Stimulated activated CD4-positive, alpha-beta T cell treated with anti-CD3 and anti-CD28 coated beads, Interleukin-4, amount 100 ng/mL, for 4 hours (primary cell): Measurements from ENCODE around the gene USO1.
A peak's percentile ranks its signal among the peaks of the same experiment; 100 is the strongest.
"Not testable (repeated sequence)": the region's sequence is repeated elsewhere in the genome, so short reads cannot be mapped to it uniquely, and the experiment has no call there.

Experiments used
- DNase-seq, 2 experiments: peaks; one replicate each; pipeline ENCODE4 v3.0.0-alpha.2; 2020

Gene USO1

DNA sequence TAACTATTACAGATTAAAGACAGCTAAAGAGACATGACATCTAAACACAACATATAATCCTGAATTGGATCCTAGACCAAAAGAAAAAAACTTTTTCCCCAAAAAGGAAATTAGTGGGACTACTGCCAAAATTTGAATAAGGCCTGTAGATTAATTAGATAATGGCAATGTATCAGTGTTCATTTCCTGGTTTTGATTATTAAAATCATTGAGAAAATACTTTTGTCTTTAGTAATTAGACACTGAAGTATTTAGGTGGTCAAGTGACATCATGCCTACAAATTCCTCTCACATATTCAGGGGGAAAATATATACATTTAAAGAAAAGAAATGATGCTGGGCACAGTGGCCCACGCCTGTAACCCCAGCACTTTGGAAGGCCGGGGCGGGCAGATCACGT is 10.4 kb upstream of the USO1 start:
- DNase-seq = no peak

DNA sequence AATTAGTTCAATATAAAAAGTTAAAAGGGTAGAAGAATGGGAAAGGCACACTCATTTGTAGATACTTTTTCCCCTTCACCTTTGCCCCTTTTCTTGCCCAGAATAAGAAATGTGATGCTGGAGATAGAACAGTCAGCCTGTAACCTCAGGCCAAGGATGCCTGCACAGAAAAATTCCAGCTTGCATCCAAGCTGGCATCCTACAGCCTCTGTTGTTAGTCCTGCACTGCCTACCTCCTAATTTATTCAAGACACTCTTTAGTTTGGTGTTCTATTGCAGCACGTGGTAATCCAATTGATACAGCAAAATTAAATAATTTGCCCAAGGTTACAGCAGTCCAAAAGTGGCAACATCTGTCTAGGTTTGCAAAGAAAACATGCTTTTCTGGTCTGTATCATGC is 9.7 kb upstream of the USO1 start:
- DNase-seq = no peak

DNA sequence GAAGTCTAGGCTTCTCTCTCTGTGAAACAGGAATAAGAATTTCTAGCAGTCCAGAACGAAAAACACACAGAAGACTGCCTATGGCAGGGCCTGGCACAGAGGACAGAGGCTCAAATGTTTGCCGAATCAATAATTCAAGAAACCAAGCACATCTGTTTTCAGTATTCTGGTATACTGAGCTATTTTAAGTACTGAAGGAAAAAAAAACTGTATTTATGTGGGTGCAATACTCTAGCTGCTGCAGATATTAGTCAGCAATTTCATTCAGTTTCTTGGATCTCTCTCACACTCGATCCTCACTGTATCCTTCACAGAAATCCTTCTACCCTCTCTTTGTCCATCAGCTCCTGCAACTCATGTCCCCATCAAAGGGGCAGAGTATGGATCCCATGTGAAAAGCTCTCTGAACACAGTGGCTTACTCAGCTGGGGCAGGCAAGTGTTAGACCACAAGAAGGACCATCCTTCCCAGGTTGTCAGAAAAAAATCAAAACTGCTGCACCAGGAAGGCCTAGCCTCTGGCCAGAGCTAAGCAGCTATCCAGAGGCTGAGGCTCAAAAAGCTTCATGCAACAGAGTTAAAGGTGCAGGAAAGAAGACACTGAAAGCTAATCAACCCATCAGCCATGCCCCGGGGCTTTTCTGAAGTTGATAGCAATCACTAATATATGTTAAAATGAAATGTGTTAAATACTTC is 9.1 kb upstream of the USO1 start:
- no peak for DNase-seq

DNA sequence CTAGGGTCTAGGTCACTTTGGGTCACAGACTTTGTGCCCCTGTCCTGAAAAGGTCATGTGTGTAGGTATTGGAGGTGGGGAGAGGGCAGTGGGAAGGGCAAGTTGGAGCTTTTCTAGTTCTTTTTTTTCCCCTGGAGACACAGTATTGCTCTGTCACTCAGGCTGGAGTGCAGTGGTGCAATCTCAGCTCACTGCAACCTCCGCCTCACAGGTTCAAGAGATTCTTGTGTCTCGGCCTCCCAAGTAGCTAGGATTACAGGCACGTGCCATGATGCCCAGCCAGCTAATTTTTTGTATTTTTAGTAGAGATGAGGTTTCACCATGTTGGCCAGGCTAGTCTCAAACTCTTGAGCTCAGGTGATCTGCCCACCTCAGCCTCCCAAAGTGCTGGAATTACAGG is 8.3 kb upstream of the USO1 start:
- not testable (repeated sequence) for DNase-seq

DNA sequence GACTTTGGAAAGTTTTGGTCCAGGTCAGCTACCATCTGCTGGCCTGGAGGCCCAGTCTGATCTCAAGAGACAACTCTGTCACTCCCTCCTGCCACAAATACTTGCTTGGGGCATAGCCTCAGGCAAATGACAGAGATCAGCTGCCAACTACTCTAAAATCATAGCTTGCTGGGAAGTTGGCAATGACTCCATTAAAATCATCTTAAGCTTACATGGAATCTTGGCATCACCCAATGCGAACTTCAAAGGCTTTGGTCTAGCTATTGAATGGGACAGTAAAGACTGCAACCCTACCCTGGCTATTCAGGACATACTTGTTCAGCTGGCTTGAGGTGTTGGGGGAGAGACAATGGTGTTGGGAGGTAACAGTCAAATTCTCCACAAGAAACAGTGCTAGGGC is 7.0 kb upstream of the USO1 start:
- no peak for DNase-seq

DNA sequence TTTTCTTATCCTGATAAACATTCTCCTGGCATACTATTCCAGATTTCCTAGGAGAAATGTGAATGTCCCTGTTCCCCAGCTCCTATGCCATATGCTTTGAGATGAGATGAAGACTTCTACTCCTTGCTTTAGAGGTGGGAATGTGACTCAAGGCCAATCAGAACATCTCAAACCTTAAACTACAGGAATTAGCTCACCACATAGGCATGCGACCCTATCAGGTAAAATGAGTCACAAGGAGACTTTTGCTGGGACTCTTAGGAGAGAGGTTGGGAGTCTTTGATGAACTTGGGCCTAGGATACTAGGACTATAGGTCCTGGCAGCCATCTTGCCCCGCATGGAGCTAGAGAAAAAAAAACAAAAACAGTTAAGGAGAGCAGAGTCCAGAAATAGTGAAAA is 5.8 kb upstream of the USO1 start:
- no peak for DNase-seq

DNA sequence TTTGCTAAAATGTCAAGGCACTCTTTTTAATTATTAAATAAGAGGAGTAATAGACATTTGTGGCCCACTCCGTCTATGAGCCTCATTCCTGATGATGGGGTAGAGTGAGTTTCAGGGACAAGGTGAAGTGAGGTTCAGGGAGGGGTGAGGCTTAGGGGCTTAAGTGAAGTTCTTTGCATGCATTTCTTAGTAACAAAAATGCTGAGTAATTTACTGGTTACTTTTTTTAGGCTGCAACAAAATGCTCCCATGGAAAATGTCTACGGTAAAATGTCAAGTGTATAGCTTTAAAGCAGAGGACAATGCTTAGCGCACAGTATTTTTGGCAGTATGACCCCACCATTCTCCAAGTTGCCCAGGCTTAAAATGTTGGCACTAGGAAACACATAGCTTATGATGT is 2.0 kb upstream of the USO1 start:
- DNase-seq = no peak

DNA sequence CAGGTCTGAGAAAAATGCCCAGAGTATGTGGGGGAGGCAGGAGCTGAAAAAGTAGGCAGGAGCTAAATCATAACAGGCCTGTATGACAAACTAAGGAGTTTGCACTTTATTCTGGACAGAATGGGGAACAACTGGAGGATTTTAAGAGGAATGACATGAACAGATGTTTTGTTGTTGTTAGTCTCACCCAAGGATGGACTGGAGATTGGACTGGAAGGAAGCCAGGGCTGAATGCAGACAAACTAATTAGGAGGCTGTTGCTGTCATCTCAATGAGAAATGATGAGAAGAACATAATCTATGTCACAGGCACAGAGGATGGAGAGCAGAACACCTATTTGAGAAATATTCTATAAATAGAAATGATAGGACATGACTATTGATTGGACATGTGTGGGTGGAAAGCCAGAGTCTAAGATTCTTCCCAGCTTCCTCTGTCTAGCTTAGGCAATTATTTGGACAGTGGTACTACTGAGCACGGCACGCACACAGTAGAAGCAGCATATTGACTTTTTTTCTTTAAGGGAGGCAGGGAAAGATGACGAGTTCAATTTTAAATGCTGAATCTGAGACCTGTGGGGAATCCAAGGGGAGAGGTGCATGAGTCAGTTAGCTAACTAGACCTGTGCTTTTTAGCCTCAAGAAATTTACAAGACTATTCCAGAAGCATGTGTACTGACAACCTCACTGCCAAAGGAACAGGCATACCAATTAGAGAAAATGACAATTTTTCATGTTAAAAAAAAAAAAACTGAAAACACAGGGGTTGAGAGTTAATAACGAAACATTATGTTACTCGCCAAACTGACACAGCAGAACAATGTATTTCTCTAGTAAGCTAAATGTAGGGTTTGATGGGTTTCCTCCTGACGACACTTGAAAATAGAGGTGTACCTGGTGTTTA is 963 bp upstream of the USO1 start:
- DNase-seq = peak in 1 of 2 experiments; percentile 7

DNA sequence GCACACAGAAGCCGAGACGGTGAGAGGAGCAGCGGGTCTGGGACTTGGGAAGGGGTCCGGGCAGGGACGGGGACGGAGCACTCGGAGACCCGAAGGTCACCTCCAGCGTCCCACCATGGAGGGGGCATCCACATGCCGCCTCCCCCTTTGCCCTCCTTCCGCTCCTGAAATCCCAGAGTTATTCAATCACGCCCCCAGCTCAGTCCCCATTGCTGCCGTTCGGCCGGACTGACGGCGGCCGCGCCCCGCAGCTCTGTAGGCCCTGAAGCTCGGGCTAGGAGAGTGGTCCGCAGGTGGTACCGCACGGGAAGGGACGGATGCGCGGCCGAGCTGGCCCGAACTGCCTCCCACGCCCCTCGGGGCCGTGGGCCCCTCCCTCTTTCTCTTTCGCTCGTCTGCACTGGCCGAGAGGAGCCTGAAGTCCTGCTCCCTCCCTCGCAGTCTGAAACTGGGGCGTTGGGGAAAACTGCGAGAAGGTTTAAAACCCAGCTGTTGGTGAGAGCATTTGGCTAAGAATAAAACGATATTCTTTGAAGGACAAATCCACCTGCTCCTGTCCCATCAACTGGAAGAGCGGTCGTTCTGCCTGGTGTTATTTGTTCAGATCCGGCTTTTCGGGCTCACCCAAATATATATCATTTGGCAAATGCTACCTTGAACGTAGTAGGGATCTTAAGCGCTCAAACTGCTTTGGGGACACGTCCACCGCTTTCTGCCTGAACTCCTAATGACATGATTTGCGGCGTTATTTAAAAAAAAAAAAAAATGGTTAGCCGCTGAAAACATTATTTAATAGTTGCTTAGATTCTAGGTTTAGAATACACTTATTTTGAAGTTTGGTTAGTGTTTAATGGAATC is 719 bp downstream of the USO1 start:
- DNase-seq = peak; percentile 40 to 44

DNA sequence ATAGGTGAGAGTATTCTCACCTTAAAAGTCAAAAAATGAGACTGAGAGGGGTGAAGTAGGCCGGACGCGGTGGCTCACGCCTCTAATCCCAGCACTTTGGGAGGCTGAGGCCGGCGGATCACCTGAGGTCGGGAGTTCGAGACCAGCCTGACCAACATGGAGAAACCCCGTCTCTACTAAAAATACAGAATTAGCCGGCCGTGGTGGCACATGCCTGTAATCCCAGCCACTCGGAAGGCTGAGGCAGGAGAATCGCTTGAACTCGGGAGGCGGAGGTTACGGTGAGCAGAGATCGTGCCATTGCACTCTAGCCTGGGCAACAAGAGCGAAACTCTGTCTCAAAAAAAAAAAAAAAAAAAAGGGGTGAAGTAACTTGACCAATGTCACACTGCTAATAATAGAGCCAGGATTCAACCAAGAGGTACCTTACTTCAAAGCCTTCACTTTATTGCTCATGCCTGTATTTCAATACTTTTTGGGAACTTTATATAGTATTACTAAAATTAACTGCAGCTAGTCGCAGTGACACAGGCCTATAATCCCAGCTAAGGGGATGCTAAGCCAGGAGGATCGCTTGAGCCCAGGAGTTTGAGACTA is 1.7 kb downstream of the USO1 start:
- not testable (repeated sequence) for DNase-seq

DNA sequence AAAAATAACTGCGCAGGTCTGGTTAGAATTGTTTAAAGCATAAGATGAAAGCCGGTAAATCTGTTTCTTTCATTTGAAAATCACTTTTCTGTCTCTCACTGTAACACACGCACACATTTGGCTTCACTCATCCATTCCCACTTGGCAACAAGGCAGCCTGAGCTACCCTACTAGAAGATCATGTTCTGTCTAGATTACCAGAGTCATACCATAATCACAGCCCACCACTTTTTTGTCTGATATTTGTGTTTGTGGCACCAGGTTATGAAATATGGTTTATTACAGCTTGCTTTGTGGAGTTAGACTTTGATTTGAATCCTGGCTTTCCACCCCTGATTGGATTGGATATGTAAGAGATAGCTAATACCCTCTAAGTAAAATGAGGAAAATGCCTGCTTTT is 2.2 kb downstream of the USO1 start:
- no peak for DNase-seq

DNA sequence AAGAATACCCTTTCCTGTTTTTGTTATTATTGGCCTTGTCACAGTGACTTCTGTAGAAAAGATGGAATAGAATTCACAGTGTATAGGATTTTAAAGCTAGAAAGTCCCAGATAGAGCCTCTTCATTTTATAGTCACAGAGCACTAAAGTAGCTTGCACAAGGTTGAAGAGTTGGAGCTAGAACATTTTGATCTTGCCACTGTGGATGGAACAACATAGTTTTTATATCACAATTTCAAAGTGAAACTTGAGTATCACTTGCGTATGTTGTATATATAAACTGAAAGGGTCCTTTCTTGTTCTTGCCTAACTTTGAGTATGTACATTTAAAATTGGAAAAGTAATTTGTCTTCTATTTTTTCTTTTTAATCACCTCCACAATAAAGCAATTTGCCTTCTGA is 2.7 kb downstream of the USO1 start:
- no peak for DNase-seq

DNA sequence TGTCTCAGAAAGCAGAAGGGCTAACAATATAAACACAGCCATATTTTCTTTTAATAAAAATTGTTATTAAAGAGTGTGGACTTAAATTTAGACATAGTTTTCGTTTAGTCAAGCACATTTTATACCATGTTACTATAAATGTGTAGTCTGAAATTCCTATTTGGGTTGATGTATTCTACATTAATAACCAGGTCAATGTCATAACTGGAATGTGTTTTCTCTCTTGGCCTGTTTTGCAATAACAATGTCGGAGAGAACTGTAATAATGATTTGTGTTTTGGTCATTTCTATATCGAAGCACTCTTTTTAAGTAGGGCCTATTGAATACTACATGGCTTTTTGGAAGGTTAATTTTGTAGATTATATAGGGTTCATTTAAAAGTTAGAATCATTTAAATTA is 5.5 kb downstream of the USO1 start:
- no peak for DNase-seq

DNA sequence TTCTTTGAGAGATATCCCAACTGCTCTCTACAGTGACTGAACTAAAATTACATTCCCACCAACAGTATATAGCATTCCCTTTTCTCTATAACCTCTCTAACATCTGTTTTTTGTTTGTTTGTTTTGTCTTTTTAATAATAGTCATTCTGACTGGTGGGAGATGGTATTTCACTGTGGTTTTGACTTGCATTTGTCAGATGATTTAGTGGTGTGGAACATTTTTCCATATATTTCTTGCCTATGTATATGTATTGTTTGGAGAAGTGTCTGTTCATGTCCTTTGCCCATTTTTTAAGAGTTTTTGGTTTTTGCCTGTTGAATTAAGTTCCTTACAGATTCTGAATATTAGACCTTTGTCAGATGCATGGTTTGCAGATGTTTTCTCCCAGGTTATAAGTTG is 9.0 kb downstream of the USO1 start:
- DNase-seq = no peak

DNA sequence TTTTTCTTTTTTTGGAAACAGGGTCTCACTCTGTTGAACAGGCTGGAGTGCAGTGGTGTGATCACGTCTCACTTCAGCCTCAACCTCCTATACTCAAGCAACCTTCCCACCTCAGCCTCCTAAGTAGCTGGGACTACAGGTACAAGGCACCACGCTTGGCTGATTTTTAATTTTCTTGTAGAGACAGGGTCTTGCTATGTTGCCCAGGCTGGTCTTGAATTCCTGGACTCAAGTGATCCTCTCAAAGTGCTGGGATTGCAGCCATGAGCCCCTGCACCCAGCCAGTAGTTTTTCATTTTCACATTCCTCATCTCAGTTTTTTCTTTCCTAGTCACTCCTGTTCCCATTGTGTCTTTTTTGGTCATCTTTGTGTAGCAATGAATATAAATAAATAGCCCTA is 11.1 kb downstream of the USO1 start:
- DNase-seq = no peak

DNA sequence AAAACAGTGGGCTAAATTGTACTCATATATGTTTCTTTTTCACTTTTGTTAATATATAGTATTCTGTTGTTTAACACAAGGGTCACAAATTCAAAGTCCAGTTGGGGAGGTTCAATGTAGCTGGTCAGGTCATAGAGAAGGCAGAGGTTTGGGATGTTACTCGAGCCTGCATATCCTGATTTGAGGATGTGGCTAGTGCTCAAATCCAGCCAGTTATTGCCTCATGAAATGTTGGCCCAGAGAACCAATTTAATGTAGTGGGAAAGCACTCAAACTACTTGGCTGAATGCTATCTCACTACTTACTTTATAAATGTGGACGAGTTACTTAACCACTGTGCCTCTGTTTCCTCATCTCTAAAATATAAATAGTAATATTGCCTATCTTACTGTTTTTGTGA is 12.5 kb downstream of the USO1 start:
- no peak for DNase-seq

DNA sequence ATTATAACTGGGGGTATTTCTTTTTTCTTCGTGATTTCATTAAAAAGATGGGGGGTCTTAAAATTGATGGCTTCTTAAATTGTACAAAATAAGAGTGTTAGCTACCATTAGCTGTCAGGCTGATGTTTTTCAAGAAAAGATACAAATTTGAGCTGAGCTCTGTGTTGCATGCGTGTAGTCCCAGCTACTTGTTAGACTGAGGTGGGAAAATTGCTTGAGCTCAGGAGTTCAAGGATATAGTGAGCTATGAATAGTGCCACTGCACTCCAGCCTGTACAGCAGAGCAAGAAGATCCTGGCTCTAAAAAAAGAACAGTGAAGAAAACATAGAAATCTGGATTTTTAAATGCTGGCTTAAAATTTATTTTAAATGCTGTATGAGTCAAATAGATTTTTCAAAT is 13.0 kb downstream of the USO1 start:
- no peak for DNase-seq

DNA sequence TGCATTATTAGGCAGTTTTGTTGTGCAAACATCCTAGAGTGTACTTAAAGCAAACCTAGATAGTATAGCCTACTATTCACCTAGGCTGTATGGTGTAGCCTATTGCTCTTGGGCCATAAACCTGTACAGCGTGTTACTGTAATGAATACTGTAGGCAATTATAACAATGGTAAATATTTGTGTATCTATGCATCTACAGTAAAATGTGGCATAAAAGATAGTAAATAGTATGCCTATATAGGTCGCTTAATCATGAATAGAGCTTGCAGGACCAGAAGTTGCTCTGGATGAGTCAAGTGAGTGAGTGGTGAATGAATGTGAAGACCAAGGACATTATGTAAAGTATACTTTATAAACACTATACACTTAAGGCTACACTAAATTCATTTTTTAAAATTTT is 16.6 kb downstream of the USO1 start:
- no peak for DNase-seq

DNA sequence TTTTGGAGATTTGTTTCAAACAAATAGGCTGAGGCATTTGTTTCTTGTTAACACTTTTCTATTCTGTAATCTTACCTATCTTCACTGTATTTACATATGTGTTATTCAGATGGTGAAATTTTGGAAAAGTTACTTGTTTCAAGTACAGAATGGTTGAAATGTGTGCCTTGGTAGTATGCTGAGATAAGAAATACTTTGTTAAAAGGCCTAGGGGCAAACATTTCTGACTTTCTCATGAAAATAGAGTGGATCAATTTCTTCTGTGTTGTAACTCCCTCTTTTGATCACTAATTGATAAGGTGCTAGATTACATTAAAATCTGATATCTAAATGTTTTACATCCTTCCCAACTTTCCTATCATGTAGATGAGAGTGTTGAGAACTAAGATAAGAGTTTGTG is 18.1 kb downstream of the USO1 start:
- DNase-seq = no peak

DNA sequence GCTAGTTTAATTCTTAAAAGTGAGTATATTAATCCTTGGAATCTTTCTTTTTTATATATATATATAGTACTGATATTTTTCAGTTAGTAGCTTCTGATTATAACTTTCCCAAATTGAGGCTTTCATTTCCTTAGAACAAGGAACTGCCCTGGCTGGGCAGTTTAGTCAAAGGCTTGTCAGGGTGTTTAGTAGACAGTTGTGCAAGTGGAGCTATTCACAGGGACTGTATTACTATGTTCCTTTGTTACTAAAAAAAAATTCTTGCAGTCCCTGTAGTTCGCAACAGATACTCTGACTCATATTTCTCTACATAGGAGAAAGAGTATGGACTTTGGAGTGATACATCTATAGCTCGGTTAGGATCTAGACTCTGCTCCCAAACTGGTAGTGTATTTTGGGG is 20.8 kb downstream of the USO1 start:
- no peak for DNase-seq

DNA sequence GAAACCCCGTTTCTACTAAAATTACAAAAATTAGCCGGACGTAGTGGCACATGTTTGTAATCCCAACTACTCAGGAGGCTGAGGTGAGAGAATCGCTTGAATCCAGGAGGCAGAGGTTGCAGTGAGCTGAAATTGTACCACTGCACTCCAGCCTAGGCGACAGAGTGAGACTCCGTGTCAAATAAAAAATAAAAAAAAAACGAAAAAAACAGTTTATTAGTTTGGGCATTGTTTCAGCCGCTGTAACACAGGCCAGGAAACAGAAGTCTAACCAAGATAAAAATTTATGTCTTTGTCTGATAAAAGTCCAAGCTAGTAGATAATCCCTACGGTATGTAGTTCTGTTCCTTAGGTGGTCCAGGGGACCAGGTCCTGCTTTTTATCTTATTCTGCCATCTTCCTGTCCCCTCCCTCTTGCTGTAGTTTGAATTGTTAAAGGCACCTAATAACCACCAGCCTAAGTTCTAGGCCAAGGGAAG is 21.4 kb downstream of the USO1 start:
- no peak for DNase-seq

DNA sequence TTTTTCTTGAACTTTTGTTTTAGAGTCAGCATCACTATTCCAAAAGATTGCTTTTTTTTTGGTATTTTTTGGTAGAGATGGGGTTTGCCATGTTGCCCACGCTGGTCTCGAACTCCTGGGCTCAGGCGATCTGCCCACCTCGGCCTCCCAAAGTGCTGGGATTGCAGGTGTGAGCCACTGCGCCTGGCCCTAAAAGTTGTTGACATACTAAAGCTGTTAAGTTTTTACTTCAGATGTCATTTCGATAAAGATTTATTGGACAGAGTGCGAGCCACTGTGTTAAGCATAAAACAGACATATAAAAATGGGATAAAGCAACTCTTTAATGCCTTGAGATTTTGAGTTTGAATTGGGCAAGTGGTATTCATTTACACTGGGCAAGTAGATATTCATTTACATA is 28.3 kb downstream of the USO1 start:
- DNase-seq = no peak

DNA sequence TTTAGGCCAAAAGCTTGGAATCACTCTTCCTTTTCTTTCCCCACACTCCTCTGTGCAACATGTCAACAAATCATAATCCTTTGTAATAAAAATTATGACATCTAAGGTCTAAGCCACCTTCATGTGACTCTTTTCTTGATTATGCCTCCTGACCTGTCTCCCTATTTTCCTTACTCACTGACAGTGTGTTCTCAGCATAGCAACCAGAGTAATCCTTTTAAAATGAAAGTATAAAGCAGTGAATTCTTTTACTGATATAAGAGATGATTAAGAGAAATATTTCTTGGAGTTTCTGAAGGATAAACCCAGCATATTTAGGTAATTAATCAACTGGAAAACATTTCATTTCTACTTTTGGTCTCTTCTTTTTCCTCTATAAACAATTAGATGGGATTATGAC is 44.7 kb downstream of the USO1 start:
- DNase-seq = no peak
